ENCODE data around the gene TCFL5.

DNA sequence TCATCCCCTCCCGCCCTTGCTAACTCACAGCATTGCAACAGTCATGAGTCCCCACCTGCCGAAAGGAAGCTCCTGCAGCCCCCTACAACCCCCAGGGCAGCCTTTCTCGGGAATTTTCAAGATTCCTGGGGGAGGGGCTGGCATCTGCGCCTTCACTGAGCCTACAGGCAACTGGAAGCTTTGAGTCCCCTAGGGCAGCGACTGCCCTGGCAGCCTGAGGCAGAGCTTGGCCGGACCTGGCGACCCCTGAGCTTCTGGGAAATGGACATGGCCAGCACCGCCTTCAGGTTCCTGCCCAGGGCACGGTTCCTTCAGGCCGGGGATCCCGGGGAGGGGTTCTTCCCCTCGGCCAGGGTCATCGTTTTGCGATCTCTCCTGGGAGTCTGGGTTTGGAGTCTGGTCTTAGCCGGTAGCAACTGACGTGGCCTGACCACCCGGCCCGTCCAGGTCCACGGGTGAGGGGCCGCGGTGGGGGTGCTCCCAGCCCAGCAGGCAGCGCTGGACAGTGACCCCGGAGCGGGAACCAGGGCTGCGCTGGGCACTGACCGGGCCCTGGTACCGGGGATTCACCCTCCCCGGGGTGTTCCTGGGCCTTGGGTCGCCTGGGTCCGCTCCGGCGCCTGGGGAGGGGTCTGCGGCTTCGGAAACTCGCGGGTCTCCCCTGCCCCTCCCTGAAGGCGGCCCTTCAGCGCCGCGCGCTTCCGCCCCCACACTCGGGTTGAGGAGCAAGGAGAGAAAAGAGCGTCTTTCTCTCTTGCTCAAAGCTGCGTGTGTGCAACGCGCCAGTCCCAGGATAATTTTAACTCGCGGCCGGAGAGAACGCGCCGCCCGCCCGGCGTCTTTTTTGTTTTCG lies 45.4 kb downstream of the TCFL5 start:
- TF ChIP-seq POLR2AphosphoS5 (IDR thresholded peaks at IDR 0.05; ENCODE audit: low read depth, low read length) (no peak), TAF1 (IDR thresholded peaks at IDR 0.05; ENCODE audit: borderline replicate concordance, insufficient read depth, low read length) (no peak), SIN3A (IDR thresholded peaks at IDR 0.05; ENCODE audit: borderline replicate concordance, insufficient read depth, low read length) (no peak), FOXP2 (optimal IDR thresholded peaks at IDR 0.05; ENCODE audit: borderline replicate concordance, extremely low read depth, extremely low read length, insufficient read depth) (no peak)
- TF ChIP-seq, protein P1, sequence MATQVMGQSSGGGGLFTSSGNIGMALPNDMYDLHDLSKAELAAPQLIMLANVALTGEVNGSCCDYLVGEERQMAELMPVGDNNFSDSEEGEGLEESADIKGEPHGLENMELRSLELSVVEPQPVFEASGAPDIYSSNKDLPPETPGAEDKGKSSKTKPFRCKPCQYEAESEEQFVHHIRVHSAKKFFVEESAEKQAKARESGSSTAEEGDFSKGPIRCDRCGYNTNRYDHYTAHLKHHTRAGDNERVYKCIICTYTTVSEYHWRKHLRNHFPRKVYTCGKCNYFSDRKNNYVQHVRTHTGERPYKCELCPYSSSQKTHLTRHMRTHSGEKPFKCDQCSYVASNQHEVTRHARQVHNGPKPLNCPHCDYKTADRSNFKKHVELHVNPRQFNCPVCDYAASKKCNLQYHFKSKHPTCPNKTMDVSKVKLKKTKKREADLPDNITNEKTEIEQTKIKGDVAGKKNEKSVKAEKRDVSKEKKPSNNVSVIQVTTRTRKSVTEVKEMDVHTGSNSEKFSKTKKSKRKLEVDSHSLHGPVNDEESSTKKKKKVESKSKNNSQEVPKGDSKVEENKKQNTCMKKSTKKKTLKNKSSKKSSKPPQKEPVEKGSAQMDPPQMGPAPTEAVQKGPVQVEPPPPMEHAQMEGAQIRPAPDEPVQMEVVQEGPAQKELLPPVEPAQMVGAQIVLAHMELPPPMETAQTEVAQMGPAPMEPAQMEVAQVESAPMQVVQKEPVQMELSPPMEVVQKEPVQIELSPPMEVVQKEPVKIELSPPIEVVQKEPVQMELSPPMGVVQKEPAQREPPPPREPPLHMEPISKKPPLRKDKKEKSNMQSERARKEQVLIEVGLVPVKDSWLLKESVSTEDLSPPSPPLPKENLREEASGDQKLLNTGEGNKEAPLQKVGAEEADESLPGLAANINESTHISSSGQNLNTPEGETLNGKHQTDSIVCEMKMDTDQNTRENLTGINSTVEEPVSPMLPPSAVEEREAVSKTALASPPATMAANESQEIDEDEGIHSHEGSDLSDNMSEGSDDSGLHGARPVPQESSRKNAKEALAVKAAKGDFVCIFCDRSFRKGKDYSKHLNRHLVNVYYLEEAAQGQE (IDR thresholded peaks at IDR 0.05; ENCODE audit: insufficient read depth in 1 of 2, low read depth in 2 of 2, low read length in 2 of 2), result no peak

Measured in PFSK-1 (cell line).